Measurements from ENCODE around the gene HDAC4. TPM values are rescaled to one million over a fixed set of nuclear protein-coding genes. Genes with fewer than 3 reads are reported as not detected.

The HDAC4 gene
- total RNA-seq, 4 donors from 2014 or later: 30.2 to 103 (median 51.7) TPM

- TF ChIP-seq CTCF (IDR thresholded peaks at IDR 0.05): no peak
- ATAC-seq (ENCODE audit: low FRiP score): no peak
- DNase-seq (ENCODE audit: low spot score): no peak
Measured at GRCh38 chr2:239348563-239349452, 52.0 kb downstream of the HDAC4 start.

- no peak for TF ChIP-seq CTCF (IDR thresholded peaks at IDR 0.05)
- ATAC-seq (ENCODE audit: low FRiP score) (no peak), DNase-seq (ENCODE audit: low spot score) (no peak)
Measured at GRCh38 chr2:239346676-239347075, 54.1 kb downstream of the HDAC4 start.

GRCh38 chr2:239345251-239345650 lies 55.6 kb downstream of the HDAC4 start:
- TF ChIP-seq CTCF (IDR thresholded peaks at IDR 0.05): no peak
- DNase-seq (ENCODE audit: low spot score): no peak
- ATAC-seq (ENCODE audit: low FRiP score): no peak

- DNase-seq (ENCODE audit: low spot score): no peak
- ATAC-seq (ENCODE audit: low FRiP score): no peak
Measured at GRCh38 chr2:239344857-239345216, 56.0 kb downstream of the HDAC4 start.

GRCh38 chr2:239343946-239344856 lies 56.6 kb downstream of the HDAC4 start:
- no peak for DNase-seq (ENCODE audit: low spot score)
- no peak for TF ChIP-seq CTCF (IDR thresholded peaks at IDR 0.05)
- no peak for ATAC-seq (ENCODE audit: low FRiP score)

More at GRCh38 chr2:239344857-239345216, 56.0 kb downstream of the HDAC4 start:
- no peak for TF ChIP-seq CTCF (IDR thresholded peaks at IDR 0.05)

GRCh38 chr2:239343460-239343859 lies 57.4 kb downstream of the HDAC4 start:
- ATAC-seq (ENCODE audit: low FRiP score) (no peak), DNase-seq (ENCODE audit: low spot score) (no peak)
- TF ChIP-seq CTCF (IDR thresholded peaks at IDR 0.05): no peak
